Smooth muscle cell (in vitro differentiated cells): Measurements from ENCODE around the gene RAB1B. TPM values are rescaled to one million over a fixed set of nuclear protein-coding genes. Genes with fewer than 3 reads are reported as not detected.
A peak's percentile ranks its signal among the peaks of the same experiment; 100 is the strongest.

Experiments used
- DNase-seq: peaks from one replicate; lab custom pipeline; 2025; ENCODE audit not compliant: unreplicated experiment; lab: John Stamatoyannopoulos, UW
- H2AFZ ChIP-seq: fragments of 200-600 bp; sonication (generic); 2 replicates; pipeline ENCODE4 v1.6.0; 2016; ENCODE audit warnings: antibody characterized with exemption, low read depth, mild to moderate bottlenecking
- H3F3A ChIP-seq: fragments of 200-600 bp; sonication (generic); 2 replicates; pipeline ENCODE4 v1.6.0; 2017; ENCODE audit warnings: antibody characterized with exemption, low read depth
- H3K27ac ChIP-seq: fragments of 200-600 bp; sonication (generic); 2 replicates; pipeline ENCODE4 v1.5.1; 2016; ENCODE audit warnings: low read depth, mild to moderate bottlenecking
- H3K27me3 ChIP-seq: fragments of 200-600 bp; sonication (generic); 2 replicates; pipeline ENCODE4 v1.6.1; 2016; ENCODE audit warnings: low read depth, mild to moderate bottlenecking
- H3K36me3 ChIP-seq: fragments of 200-600 bp; sonication (generic); 2 replicates; pipeline ENCODE4 v1.5.1; 2016; ENCODE audit warnings: low read depth
- H3K4me1 ChIP-seq: fragments of 200-600 bp; sonication (generic); 2 replicates; pipeline ENCODE4 v1.5.1; 2016; ENCODE audit warnings: low read depth
- H3K4me2 ChIP-seq: fragments of 200-600 bp; sonication (generic); 2 replicates; pipeline ENCODE4 v1.6.0; 2016; ENCODE audit warnings: mild to moderate bottlenecking
- H3K4me3 ChIP-seq: fragments of 200-600 bp; sonication (generic); 2 replicates; pipeline ENCODE4 v1.5.1; 2016; ENCODE audit warnings: mild to moderate bottlenecking
- H3K79me2 ChIP-seq: fragments of 200-600 bp; sonication (generic); 2 replicates; pipeline ENCODE4 v1.6.0; 2016; ENCODE audit warnings: low read depth, mild to moderate bottlenecking
- H3K9ac ChIP-seq: fragments of 200-600 bp; sonication (generic); 2 replicates; pipeline ENCODE4 v1.6.0; 2016; ENCODE audit warnings: low read depth
- H3K9me3 ChIP-seq: fragments of 200-600 bp; sonication (generic); replicated peaks from 2 replicates; pipeline ENCODE4 v1.5.1; 2016; ENCODE audit warnings: low read depth
- H4K20me1 ChIP-seq: fragments of 200-600 bp; sonication (generic); 2 replicates; pipeline ENCODE4 v1.6.0; 2016; ENCODE audit warnings: low read depth
- CTCF ChIP-seq: fragments of 200-600 bp; sonication (generic); IDR thresholded peaks from 2 replicates; pipeline ENCODE4 v1.5.1; 2017; ENCODE audit warnings: borderline replicate concordance, mild to moderate bottlenecking, antibody characterized with exemption; ENCODE audit not compliant: insufficient read depth, poor library complexity, severe bottlenecking
- WGBS: methylation state at CpG from one replicate; pipeline ENCODE4 v1.1.7; 2016; ENCODE audit warnings: low lambda C conversion rate; 5-methylcytosine and 5-hydroxymethylcytosine counted together
- polyA plus RNA-seq: library from polyadenylated mRNA; unstranded; fragments of >200 nt; fragmentation: Nextera tagmentation; extraction: Ambion mirVana; gene quantifications from 2 replicates; pipeline ENCODE4 v1.2.1, GENCODE V29; 2016
- total RNA-seq: library from RNA; depleted of rRNA; stranded (reverse); fragments of >200 nt; gene quantifications from 2 replicates; pipeline ENCODE4 v1.2.3, GENCODE V29; 2014

RAB1B gene
- total and polyA plus RNA-seq, 2 experiments from 2014 or later = 20.9 to 53.3 TPM

- Histone ChIP-seq H3K79me2 (peaks cover 31% of the 10 kb centered on the region), H3K4me3 (peak overlapping the region; percentile 71), H3K9ac (no peak overlapping the region), H3F3A (no peaks in the 10 kb centered on the region), H3K36me3 (no peaks in the 10 kb centered on the region), H4K20me1 (peaks cover 27% of the 10 kb centered on the region), H3K27me3 (peaks cover 35% of the 10 kb centered on the region), H3K9me3 (no peaks in the 10 kb centered on the region), H3K4me1 (peaks cover 15% of the 10 kb centered on the region), H2AFZ (no peak overlapping the region), H3K4me2 (peak overlapping the region; percentile 84), H3K27ac (no peak overlapping the region)
- WGBS = 89% methylated on average over 2 of the region's 2 CpGs
- no peak for TF ChIP-seq CTCF
- no peak for DNase-seq
Measured at GRCh38 chr11:66290330-66290621, 21.8 kb downstream of the RAB1B start.

- TF ChIP-seq CTCF = no peak
- Histone ChIP-seq H3K9me3 (no peaks in the 10 kb centered on the region), H2AFZ (no peak overlapping the region), H3K4me2 (peak overlapping the region; percentile 68), H4K20me1 (peaks cover 17% of the 10 kb centered on the region), H3K79me2 (peaks cover 23% of the 10 kb centered on the region), H3K4me1 (peaks cover 15% of the 10 kb centered on the region), H3K4me3 (peak overlapping the region; percentile 23), H3F3A (no peaks in the 10 kb centered on the region), H3K36me3 (no peaks in the 10 kb centered on the region), H3K27me3 (peaks cover 35% of the 10 kb centered on the region), H3K27ac (no peak overlapping the region), H3K9ac (no peak overlapping the region)
- no peak for DNase-seq
- 22% methylated on average over 15 of the region's 16 CpGs for WGBS
Measured at GRCh38 chr11:66291303-66291705, 22.9 kb downstream of the RAB1B start.

GRCh38 chr11:66291706-66292542, 23.5 kb downstream of the RAB1B start, which contains the start of gene TMEM151A:
Gene TMEM151A, plus strand, starts transcription at chr11:66291894. Its CDS starts 120 bp downstream, at chr11:66292014.
- no peak for TF ChIP-seq CTCF
- Histone ChIP-seq H3K4me2 (peak within 1 kb of the TSS; percentile 84), H3K27ac (no peak within 1 kb of the TSS), H3K27me3 (peaks cover 35% of the 10 kb centered on the region), H3K36me3 (no peaks in the 10 kb centered on the region), H3K4me1 (peaks cover 15% of the 10 kb centered on the region), H4K20me1 (peaks cover 10% of the 10 kb centered on the region), H3K79me2 (peaks cover 17% of the 10 kb centered on the region), H3F3A (no peaks in the 10 kb centered on the region), H2AFZ (no peak within 1 kb of the TSS), H3K9ac (no peak within 1 kb of the TSS), H3K9me3 (no peaks in the 10 kb centered on the region), H3K4me3 (peak within 1 kb of the TSS; percentile 45)
- DNase-seq = no peak
- 8% methylated on average over 44 of the region's 95 CpGs for WGBS
